NCI-H2107 (cell line): ENCODE results near the gene GNB1.
"Not testable (repeated sequence)": the region's sequence is repeated elsewhere in the genome, so short reads cannot be mapped to it uniquely, and the experiment has no call there.

ENCODE experiments used
- DNase-seq: peaks from one replicate; lab custom pipeline; 2025; lab: John Stamatoyannopoulos, UW

The GNB1 gene

GRCh38 chr1:1858382-1859086, 32.4 kb downstream of the GNB1 start:
- DNase-seq, result no peak

GRCh38 chr1:1857096-1857703, 33.7 kb downstream of the GNB1 start:
- no peak for DNase-seq

GRCh38 chr1:1856161-1856560, 34.7 kb downstream of the GNB1 start:
- DNase-seq, result not testable (repeated sequence)

GRCh38 chr1:1853593-1854257, 37.2 kb downstream of the GNB1 start:
- no peak for DNase-seq

GRCh38 chr1:1852619-1853414, 38.1 kb downstream of the GNB1 start:
- no peak for DNase-seq

- DNase-seq, result no peak
Measured at GRCh38 chr1:1847890-1848289, 43.0 kb downstream of the GNB1 start.

GRCh38 chr1:1847061-1847850, 43.6 kb downstream of the GNB1 start:
- no peak for DNase-seq

GRCh38 chr1:1846386-1846918, 44.4 kb downstream of the GNB1 start:
- DNase-seq, result no peak

GRCh38 chr1:1842360-1843146, 48.3 kb downstream of the GNB1 start:
- DNase-seq, result no peak

- no peak for DNase-seq
Measured at GRCh38 chr1:1841575-1841995, 49.3 kb downstream of the GNB1 start.

- no peak for DNase-seq
Measured at GRCh38 chr1:1839311-1839965, 51.4 kb downstream of the GNB1 start.

GRCh38 chr1:1836119-1836518, 54.8 kb downstream of the GNB1 start:
- DNase-seq, result no peak

- no peak for DNase-seq
Measured at GRCh38 chr1:1835546-1835945, 55.3 kb downstream of the GNB1 start.

GRCh38 chr1:1833916-1834325, 57.0 kb downstream of the GNB1 start:
- DNase-seq, result no peak

- DNase-seq, result no peak
Measured at GRCh38 chr1:1833456-1833855, 57.4 kb downstream of the GNB1 start.

- DNase-seq, result no peak
Measured at GRCh38 chr1:1832820-1833219, 58.1 kb downstream of the GNB1 start.

GRCh38 chr1:1832166-1832565, 58.7 kb downstream of the GNB1 start:
- no peak for DNase-seq

- no peak for DNase-seq
Measured at GRCh38 chr1:1827089-1827848, 63.6 kb downstream of the GNB1 start.

GRCh38 chr1:1826356-1827088, 64.4 kb downstream of the GNB1 start:
- no peak for DNase-seq
